Activated naive CD8-positive, alpha-beta T cell treated with anti-CD3 and anti-CD28 coated beads, Interleukin-2, amount 50 U/mL, for 16 hours (primary cell): Measurements from ENCODE around the gene OXLD1.
A peak's percentile ranks its signal among the peaks of the same experiment; 100 is the strongest.
"Not testable (repeated sequence)": the region's sequence is repeated elsewhere in the genome, so short reads cannot be mapped to it uniquely, and the experiment has no call there.

Experiments
- DNase-seq: peaks from one replicate; pipeline ENCODE4 v3.0.0-alpha.2; 2020; ENCODE audit warnings: low read depth, low spot score

OXLD1 gene

DNA sequence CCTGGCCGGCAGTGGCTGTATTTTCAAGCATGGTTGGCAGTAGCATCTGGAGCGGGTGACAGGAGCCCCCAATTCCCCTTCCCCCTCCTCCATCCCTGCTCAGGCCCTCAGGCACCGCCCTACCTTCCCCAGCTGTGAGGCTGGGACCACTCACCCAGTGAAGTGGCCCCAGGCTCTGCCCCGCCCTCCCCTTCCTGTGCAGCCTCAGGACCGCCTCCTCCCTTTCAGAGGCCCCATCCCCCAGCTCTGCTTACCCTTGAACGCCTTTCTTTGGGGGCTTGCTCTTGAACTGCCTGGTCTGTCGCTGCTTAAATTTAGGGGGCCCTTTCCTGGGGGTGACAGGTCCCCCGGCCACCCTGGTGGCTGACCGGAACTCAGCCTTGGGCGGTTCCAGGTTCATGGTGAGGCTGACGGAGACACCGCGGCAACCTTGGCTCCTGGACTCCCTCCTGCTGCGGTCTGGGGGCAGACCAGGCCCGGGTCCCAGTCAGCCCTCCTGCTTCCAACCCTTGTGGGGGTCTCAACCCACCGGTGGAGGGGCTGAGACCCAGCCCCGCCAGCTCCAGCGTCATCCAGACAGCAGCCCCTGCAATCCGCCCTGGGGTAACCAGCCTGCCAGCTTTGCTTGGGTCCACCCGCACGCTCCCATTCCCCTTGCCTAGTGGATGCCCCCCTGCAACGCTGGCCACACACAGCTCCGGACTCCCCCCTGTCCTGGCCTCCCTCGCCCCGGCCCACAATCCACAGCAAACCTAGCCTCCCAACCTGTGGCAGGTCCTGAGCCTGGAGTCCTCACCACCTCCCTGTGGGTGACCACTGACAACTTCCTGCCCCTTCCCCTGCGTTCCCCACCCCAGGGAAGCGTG lies 13.3 kb downstream of the OXLD1 start:
- no peak for DNase-seq

DNA sequence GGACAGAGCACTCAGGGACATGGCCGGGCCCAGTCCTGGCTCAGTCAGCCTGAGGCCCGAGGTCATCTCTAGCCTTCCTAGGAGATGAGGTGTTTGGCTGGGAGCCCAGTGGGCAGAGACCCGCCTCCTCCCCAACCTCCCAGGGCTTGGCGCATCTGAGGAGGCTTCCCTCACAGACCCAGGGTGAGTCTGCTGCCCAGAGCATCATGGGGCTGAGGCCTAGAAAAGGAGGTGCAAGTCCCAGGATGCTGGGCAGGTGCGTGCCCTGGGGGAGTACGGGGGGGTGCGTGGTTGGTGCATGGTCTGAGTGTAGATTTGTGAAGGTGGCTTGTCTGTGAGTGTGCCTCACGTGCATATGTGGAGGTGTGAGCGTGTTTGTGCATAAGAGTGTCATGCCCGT lies 14.7 kb downstream of the OXLD1 start:
- DNase-seq = no peak

GRCh38 chr17:81650951-81651350 lies 15.5 kb downstream of the OXLD1 start:
- no peak for DNase-seq

GRCh38 chr17:81648707-81649085 lies 17.7 kb downstream of the OXLD1 start:
- DNase-seq = no peak

DNA sequence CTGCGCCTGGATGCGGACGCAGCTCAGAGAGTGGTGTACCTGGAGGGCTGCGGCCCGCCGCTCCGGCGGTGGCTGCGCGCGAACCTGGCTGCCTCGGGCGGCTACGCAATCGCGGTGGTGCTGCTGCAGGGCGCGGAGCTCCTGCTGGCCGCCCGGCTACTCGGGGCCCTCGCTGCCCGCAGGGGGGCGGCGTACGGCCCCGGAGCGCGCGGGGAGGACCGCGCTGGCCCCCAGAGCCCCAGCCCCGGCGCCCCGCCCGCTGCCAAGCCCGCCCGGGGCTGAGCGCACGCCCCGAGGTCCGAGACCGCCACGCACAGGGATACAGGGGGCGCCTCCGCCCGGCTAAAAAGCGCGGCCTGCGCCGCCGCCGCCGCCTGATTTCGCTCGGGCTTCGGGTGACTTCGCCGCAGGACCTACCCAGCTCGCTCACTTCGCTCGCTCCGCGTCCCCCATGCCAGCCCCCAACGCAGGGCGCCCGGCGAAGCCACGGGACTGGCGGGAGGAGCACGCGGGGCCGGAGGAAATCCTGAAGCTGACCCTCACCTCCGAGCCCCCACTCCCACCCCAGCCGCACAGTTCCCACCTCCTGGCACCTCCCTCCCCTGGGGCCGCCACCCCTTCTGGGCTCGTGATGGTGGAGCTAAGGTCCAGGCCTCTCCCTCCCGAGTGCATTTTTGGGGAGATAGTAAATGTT lies 18.2 kb downstream of the OXLD1 start:
- DNase-seq = no peak

- DNase-seq = no peak
Measured at GRCh38 chr17:81647640-81648012, 18.8 kb downstream of the OXLD1 start.

DNA sequence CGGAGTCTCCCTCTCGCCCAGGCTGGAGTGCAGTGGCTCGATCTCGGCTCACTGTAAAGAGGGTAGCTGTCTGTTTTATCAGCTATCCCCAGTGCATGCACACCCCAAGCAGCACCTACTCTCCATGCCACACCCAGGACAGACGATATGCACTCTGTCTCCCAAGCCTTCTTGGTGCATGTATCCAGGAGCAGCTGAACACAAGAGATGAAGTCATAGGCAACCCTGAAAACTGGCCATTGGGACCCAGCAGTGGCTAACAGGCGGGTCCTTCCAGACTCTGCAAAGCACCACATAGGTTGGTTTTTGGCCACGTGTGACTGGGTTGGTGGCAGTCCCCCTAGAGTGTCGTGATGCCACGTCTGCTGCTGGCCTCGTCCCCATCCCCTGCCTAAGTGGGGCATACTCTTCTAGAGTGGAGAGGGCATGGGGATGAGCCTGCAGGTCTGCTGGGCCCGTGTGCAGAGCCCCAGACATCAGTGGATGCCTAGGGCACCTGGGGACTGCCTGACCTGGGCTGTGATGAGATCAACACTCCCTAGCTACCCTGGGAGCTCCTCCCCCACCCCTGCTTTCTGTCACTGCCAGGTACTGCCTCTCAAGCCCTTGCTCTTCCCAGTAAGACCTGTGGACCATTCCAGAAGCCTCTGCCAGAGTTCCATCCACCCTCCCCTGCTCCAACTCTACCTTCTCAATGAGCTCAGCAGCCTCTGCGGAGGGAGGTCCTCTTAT lies 19.4 kb downstream of the OXLD1 start:
- DNase-seq = no peak

- DNase-seq = no peak
Measured at GRCh38 chr17:81644976-81645952, 21.1 kb downstream of the OXLD1 start.

- DNase-seq = no peak
Measured at GRCh38 chr17:81644496-81644895, 21.9 kb downstream of the OXLD1 start.

DNA sequence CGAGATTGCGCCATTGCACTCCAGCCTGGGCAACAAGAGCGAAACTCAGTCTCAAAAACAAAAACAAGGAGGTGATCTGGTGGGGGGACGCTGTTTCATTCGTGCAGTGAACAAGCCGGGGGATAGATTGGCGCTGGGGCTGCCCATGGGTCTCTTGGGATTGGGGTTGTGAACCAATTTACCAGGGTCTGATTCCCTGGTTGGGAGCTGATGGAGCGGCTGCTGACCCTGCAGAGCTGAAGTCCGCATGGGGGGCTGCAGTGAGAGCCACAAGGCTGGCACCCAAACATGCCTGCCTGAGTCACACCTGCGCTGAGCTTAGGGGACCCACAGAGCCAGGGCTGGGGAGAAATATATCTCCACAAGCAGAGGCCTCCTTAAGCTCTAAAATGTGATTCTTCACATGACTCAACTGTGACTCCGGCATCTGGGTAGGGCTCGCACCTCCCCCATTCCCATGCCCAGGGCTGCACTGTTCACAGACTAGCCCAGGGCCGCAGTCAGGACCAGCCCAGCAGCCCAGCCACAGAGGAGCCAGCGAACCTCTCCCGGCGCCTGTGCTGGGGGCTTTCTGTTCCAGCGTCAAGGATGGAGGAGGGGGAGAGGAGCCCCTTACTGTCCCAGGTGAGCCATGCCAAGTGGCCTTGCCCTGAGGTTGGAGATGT lies 24.4 kb downstream of the OXLD1 start:
- DNase-seq = no peak

GRCh38 chr17:81640011-81640410 lies 26.4 kb downstream of the OXLD1 start:
- no peak for DNase-seq

DNA sequence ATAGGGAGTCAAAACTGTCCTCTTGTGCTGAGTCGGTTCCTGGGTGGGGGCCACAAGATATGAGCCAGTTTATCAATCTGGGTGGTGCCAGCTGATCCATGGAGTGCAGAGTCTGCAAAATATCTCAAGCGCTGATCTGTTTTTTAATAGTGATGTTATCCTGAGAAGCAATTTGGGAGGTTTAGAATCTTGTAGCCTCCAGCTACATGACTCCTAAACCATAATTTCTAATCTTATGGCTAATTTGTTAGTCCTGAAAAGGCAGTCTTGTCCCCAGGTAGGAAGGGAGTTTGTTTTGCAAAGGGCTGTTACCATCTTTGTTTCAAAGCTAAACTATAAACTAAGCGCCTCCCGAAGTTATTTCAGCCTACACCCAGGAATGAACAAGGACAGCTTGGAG lies 27.7 kb downstream of the OXLD1 start:
- DNase-seq = no peak

GRCh38 chr17:81636505-81637288 lies 29.7 kb downstream of the OXLD1 start, which contains the start of the genes NPLOC4 and TSPAN10:
Gene NPLOC4 (minus strand): TSS chr17:81637112. CDS start chr17:81636930, 182 bp downstream.
Gene TSPAN10 (plus strand): TSS chr17:81637196. CDS start chr17:81642413, 5,217 bp downstream.
- DNase-seq = peak; percentile 59

DNA sequence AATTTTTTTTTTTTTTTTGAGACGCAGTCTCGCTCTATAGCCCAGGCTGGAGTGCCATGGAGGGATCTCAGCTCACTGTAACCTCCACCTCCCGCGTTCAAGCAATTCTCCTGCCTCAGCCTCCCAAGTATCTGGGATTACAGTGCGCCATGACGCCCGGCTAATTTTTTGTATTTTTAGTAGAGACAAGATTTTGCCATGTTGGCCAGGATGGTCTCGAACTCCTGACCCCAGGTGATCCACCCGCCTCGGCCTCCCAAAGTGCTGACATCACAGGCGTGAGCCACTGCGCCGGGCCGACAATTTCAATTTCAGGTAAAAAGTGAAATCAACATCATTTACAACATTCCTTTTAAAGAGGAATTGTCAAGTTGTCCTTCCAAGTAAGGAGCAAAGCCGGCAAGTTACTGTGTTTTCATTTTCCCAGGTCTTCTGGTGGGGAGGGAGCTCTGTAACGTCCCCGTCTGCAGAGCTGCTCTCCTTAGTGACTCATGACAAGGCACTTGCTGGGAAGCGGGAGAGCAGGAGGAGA lies 30.4 kb downstream of the OXLD1 start:
- DNase-seq = no peak

GRCh38 chr17:81635431-81635830 lies 31.0 kb downstream of the OXLD1 start:
- DNase-seq = no peak

- DNase-seq = no peak
Measured at GRCh38 chr17:81631482-81631881, 34.9 kb downstream of the OXLD1 start.

- DNase-seq = no peak
Measured at GRCh38 chr17:81630274-81630673, 36.1 kb downstream of the OXLD1 start.

DNA sequence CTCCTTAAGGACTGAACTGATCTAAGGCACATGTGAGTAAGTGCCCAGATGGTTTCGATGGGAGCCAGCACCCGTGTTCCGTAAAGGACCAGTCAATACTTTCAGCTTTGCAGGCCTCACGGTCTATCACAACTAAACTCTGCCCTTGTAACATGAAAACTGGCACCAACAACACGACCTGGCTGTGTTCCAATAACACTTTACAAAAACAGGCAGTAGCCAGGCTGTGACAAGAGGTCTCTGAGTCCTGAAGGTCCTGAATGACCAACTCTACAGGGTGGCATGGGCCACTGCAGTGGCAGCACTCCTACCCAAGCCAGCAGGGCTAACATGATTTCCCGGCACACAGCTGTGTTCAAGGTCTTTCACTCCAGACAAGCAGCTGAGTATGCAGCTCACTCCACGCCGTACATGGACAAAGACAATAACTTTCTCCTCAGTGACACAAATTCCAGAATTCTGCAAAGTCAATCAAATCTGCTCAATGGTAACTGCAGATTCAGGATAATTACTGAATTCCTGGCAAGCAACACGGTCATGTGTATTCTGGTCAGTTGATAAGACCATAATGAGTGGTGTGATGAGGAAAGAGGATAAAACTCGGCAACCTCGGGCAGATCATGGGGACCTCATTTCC lies 44.8 kb downstream of the OXLD1 start:
- DNase-seq = no peak

- not testable (repeated sequence) for DNase-seq
Measured at GRCh38 chr17:81618307-81618706, 48.1 kb downstream of the OXLD1 start.
